K562 (cell line): ENCODE measurements around the gene CSF1R. TPM values are rescaled to one million over a fixed set of nuclear protein-coding genes. Genes with fewer than 3 reads are reported as not detected.

Experiments
- ATAC-seq: fragments of 200-7000 bp; cut with Tn5 transposase; 3 replicates; pipeline ENCODE4 v1.9.1; 2020; ENCODE audit warnings: moderate library complexity
- BruUV-seq: library from RNA; stranded (reverse); fragments of 400-500 nt; replicated peaks from 2 replicates; lab custom pipeline; 2021; lab: Mats Ljungman, UMichigan
- CTCF ChIA-PET: fragments of 300-600 bp; formaldehyde crosslinking; extraction: SDS; loops from one replicate; lab custom pipeline; 2021; ENCODE audit warnings: low intra/inter-chr PET ratio; lab: Yijun Ruan, JAX
- POLR2A ChIA-PET: fragments of 300-600, 350-650 bp; sonication (Branson Sonifier 250); formaldehyde crosslinking; extraction: SDS; loops from one replicate; lab custom pipeline; 2021; ENCODE audit warnings: antibody characterized with exemption, inconsistent platforms; lab: Yijun Ruan, JAX
- DNase-seq, 4 experiments: peaks; one replicate each; pipeline versions ENCODE4 v3.0.0 to v3.0.0-alpha.2; 2011 to 2018; ENCODE audit warnings: low spot score in 3 of 4, mixed read lengths in 3 of 4; ENCODE audit errors: extremely low read depth in 1 of 4
- FAIRE-seq: peaks from 2 replicates; lab custom pipeline; 2011; peaks lifted over from hg19 to GRCh38; lab: Jason Lieb, UNC
- H2AFZ ChIP-seq: 2 replicates; pipeline ENCODE4 v1.6.0; 2011; ENCODE audit warnings: low read depth, low read length, control low read depth, inconsistent platforms
- H3K27ac ChIP-seq: fragments of 200-600 bp; 3 replicates; pipeline ENCODE4 v1.8.0; 2011; ENCODE audit warnings: low read depth, mild to moderate bottlenecking, control low read depth, inconsistent platforms, low read length, moderate library complexity, mixed read lengths; ENCODE audit errors: extremely low read depth
- H3K27me3 ChIP-seq, 2 experiments: fragments of 300-600 bp in 1 of 2; 2 replicates in 1 of 2; 3 replicates in 1 of 2; pipeline versions ENCODE4 v1.6.0 to v1.8.0; 2011; ENCODE audit warnings: inconsistent platforms in 2 of 2, low read length in 2 of 2, mild to moderate bottlenecking in 1 of 2, mixed read lengths in 1 of 2, moderate library complexity in 1 of 2; ENCODE audit not compliant: control insufficient read depth in 2 of 2, insufficient read depth in 2 of 2
- H3K36me3 ChIP-seq: fragments of 300-600 bp; 3 replicates; pipeline ENCODE4 v1.8.0; 2011; ENCODE audit warnings: mild to moderate bottlenecking, low read length, inconsistent platforms; ENCODE audit not compliant: control insufficient read depth, insufficient read depth
- H3K4me1 ChIP-seq, 2 experiments: fragments of 200-600 bp in 1 of 2; replicated peaks in 1 of 2; 2 replicates in 1 of 2; 3 replicates in 1 of 2; pipeline versions ENCODE4 v1.5.1 to v1.8.0; 2011; ENCODE audit warnings: inconsistent platforms in 2 of 2, low read length in 2 of 2, mild to moderate bottlenecking in 1 of 2, mixed read lengths in 1 of 2, moderate library complexity in 1 of 2; ENCODE audit not compliant: control insufficient read depth in 2 of 2, insufficient read depth in 2 of 2
- H3K4me2 ChIP-seq: 2 replicates; pipeline ENCODE4 v1.6.1; 2011; ENCODE audit warnings: low read length, control low read depth, inconsistent platforms, mixed read lengths; ENCODE audit not compliant: insufficient read depth
- H3K4me3 ChIP-seq: fragments of 200-600 bp; sonication (generic), shearing (Covaris generic); 2 replicates; pipeline ENCODE4 v1.5.1; 2016; ENCODE audit warnings: control low read depth, inconsistent platforms
- H3K79me2 ChIP-seq: fragments of 200-600 bp; 3 replicates; pipeline ENCODE4 v1.8.0; 2011; ENCODE audit warnings: low read length, inconsistent platforms; ENCODE audit not compliant: control insufficient read depth, insufficient read depth
- H3K9ac ChIP-seq, 2 experiments: 2 replicates each; pipeline versions ENCODE4 v1.6.0 to v1.6.1; 2011; ENCODE audit warnings: low read depth in 2 of 2, low read length in 2 of 2, control low read depth in 1 of 2, inconsistent platforms in 1 of 2, mild to moderate bottlenecking in 1 of 2, mixed read lengths in 1 of 2; ENCODE audit not compliant: insufficient read depth in 1 of 2
- H3K9me1 ChIP-seq: one replicate; pipeline ENCODE4 v1.6.0; 2011; ENCODE audit warnings: inconsistent platforms, mild to moderate bottlenecking, low read length, moderate library complexity; ENCODE audit not compliant: control insufficient read depth, insufficient read depth
- H3K9me3 ChIP-seq: replicated peaks from 2 replicates; pipeline ENCODE4 v1.5.1; 2011; ENCODE audit warnings: low read depth, low read length, inconsistent platforms; ENCODE audit not compliant: control insufficient read depth, insufficient read depth
- H4K20me1 ChIP-seq: replicated peaks from 2 replicates; pipeline ENCODE4 v1.6.1; 2011; ENCODE audit warnings: low read length, inconsistent platforms, mixed read lengths; ENCODE audit not compliant: control insufficient read depth, insufficient read depth
- SAFB ChIP-seq: fragments of 200-400 bp; formaldehyde crosslinking; IDR thresholded peaks from 2 replicates; pipeline ENCODE4 v1.6.1; 2017; ENCODE audit warnings: low read depth, low read length, borderline replicate concordance
- SIN3A ChIP-seq, 2 experiments: fragments of 150-350 bp in 1 of 2; IDR thresholded peaks; 2 replicates each; pipeline ENCODE4 v1.6.1; 2011 to 2016; ENCODE audit warnings: borderline replicate concordance in 2 of 2, low read depth in 2 of 2, low read length in 2 of 2, mild to moderate bottlenecking in 2 of 2, moderate library complexity in 2 of 2; ENCODE audit not compliant: control insufficient read depth in 1 of 2
- WGBS: fragments of 100-300 bp; shearing (Covaris generic); methylation state at CpG from one replicate; pipeline ENCODE4 v1.1.6; 2016; ENCODE audit warnings: low coverage, mixed read lengths; ENCODE audit not compliant: insufficient coverage; ENCODE audit errors: missing lambda C conversion rate; 5-methylcytosine and 5-hydroxymethylcytosine counted together
- in situ Hi-C: fragments of 300-500 bp; cut with MboI; formaldehyde crosslinking; loops from 4 replicates; pipeline ENCODE4 v1.15.0; 2018; ENCODE audit warnings: inconsistent platforms, mixed read lengths
- intact Hi-C: fragments of 100-400 bp; cut with micrococcal nuclease; formaldehyde crosslinking; loops from 2 replicates; pipeline ENCODE4 v1.14.2; 2022
- polyA plus RNA-seq, 8 experiments: library from polyadenylated mRNA; depleted of rRNA in 4 of 8; stranded (reverse) in 5 of 8; unstranded in 3 of 8; fragments of >200 nt; fragmentation: Nextera tagmentation in 2 of 8; fragmentation: Illumina TruSeq in 1 of 8; extraction: Ambion mirVana in 2 of 8; extraction: Trizol in 1 of 8; gene quantifications; 2 replicates each; pipeline versions ENCODE4 v1.2.1 to v1.2.3, GENCODE V29; 2011 to 2014; ENCODE audit warnings: inconsistent platforms in 1 of 8, missing spikeins in 1 of 8
- total RNA-seq, 7 experiments: library from RNA; depleted of rRNA in 6 of 7; stranded (reverse); fragments of >200 nt in 6 of 7; fragmentation: Illumina TruSeq in 2 of 7; extraction: Trizol in 2 of 7; gene quantifications; 2 replicates each; pipeline versions ENCODE4 v1.2.1 to v1.2.3, GENCODE V29; 2011 to 2021; ENCODE audit warnings: low replicate concordance in 1 of 7
- TF ChIP-seq, protein P1 (sequence below): sonication (generic); formaldehyde crosslinking; IDR thresholded peaks from 2 replicates; pipeline ENCODE4 v1.8.0; 2023; ENCODE audit warnings: missing genetic modification reagents, mild to moderate bottlenecking, borderline replicate concordance
- TF ChIP-seq, protein P2 (sequence below): fragments of 450-650 bp; IDR thresholded peaks from one replicate; pipeline ENCODE4 v1.6.1; 2018; ENCODE audit warnings: mild to moderate bottlenecking, moderate library complexity; ENCODE audit not compliant: partially characterized antibody
- TF ChIP-seq, protein P3 (sequence below): fragments of 450-650 bp; IDR thresholded peaks from 2 replicates; pipeline ENCODE4 v1.6.1; 2018; ENCODE audit warnings: mild to moderate bottlenecking, low read depth; ENCODE audit not compliant: partially characterized antibody
- TF ChIP-seq, protein P4 (sequence below): fragments of 250-450 bp; sonication (Bioruptor Pico); IDR thresholded peaks from 2 replicates; pipeline ENCODE4 v1.4.0; 2020; ENCODE audit warnings: mild to moderate bottlenecking

CSF1R gene
- total and polyA plus RNA-seq, 9 of the 15 experiments (the other 6 are each of a cell fraction or from before 2014, with no cell fraction given): 0.03 to 0.64 (median 0.20) TPM; not detected in 6

DNA sequence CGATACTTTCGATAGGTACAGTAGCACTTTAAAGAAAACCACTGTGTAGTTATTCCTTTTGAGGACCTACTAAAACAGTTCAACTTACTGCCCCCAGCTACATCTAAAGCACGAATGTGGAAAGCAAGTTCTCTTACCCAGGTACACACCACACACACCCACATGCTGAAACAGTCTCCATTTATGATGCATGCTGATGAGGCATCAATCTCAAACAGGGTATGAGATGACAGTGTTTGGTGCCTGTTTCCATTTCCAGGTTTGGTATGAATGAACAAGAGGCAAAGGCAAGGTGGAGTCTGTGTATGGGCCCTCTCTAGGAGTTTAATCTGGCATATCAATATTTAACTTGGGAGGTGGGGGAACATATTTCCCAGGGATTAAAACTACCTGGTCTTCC is 71.9 kb downstream of the CSF1R start:
- no peak overlapping the region for H3K4me2 ChIP-seq
- intact Hi-C loops (no loop called here), in situ Hi-C loops (no loop called here)
- H3K36me3 ChIP-seq: peaks cover 99% of the 10 kb centered on the region
- H3K79me2 ChIP-seq: 0 out of 3 replicates have a peak, but pooled peaks cover 6% of the 10 kb centered on the region
- no TSS peak for BruUV-seq
- no peaks in the 10 kb centered on the region for H3K27me3 ChIP-seq
- ChIA-PET CTCF (no interaction called here), POLR2A (interaction anchor here (0.5 to 0.7 kb wide), 2 partner anchors 17 to 194 kb away, joined by 3 read pairs; no protein-coding TSS in a partner anchor)
- H3K27ac ChIP-seq: no peak overlapping the region
- no peak for FAIRE-seq
- H2AFZ ChIP-seq: no peak overlapping the region
- peaks cover 2 to 12% of the 10 kb centered on the region in 2 experiments; a peak in 2 of 5 replicates for H3K4me1 ChIP-seq
- peaks cover 10% of the 10 kb centered on the region; the same call in 1 of the 2 replicates for H4K20me1 ChIP-seq
- no peak for DNase-seq
- no peak overlapping the region for H3K9ac ChIP-seq
- H3K9me1 ChIP-seq: no peaks in the 10 kb centered on the region
- TF ChIP-seq SAFB (no peak), SIN3A (IDR thresholded peaks at IDR 0.05; ENCODE audit: borderline replicate concordance in 2 of 2, control insufficient read depth in 1 of 2, low read depth in 2 of 2, low read length in 2 of 2) (no peak)
- TF ChIP-seq, protein P1, sequence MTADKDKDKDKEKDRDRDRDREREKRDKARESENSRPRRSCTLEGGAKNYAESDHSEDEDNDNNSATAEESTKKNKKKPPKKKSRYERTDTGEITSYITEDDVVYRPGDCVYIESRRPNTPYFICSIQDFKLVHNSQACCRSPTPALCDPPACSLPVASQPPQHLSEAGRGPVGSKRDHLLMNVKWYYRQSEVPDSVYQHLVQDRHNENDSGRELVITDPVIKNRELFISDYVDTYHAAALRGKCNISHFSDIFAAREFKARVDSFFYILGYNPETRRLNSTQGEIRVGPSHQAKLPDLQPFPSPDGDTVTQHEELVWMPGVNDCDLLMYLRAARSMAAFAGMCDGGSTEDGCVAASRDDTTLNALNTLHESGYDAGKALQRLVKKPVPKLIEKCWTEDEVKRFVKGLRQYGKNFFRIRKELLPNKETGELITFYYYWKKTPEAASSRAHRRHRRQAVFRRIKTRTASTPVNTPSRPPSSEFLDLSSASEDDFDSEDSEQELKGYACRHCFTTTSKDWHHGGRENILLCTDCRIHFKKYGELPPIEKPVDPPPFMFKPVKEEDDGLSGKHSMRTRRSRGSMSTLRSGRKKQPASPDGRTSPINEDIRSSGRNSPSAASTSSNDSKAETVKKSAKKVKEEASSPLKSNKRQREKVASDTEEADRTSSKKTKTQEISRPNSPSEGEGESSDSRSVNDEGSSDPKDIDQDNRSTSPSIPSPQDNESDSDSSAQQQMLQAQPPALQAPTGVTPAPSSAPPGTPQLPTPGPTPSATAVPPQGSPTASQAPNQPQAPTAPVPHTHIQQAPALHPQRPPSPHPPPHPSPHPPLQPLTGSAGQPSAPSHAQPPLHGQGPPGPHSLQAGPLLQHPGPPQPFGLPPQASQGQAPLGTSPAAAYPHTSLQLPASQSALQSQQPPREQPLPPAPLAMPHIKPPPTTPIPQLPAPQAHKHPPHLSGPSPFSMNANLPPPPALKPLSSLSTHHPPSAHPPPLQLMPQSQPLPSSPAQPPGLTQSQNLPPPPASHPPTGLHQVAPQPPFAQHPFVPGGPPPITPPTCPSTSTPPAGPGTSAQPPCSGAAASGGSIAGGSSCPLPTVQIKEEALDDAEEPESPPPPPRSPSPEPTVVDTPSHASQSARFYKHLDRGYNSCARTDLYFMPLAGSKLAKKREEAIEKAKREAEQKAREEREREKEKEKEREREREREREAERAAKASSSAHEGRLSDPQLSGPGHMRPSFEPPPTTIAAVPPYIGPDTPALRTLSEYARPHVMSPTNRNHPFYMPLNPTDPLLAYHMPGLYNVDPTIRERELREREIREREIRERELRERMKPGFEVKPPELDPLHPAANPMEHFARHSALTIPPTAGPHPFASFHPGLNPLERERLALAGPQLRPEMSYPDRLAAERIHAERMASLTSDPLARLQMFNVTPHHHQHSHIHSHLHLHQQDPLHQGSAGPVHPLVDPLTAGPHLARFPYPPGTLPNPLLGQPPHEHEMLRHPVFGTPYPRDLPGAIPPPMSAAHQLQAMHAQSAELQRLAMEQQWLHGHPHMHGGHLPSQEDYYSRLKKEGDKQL (CRISPR knock-in tag): no peak
- TF ChIP-seq, protein P2, sequence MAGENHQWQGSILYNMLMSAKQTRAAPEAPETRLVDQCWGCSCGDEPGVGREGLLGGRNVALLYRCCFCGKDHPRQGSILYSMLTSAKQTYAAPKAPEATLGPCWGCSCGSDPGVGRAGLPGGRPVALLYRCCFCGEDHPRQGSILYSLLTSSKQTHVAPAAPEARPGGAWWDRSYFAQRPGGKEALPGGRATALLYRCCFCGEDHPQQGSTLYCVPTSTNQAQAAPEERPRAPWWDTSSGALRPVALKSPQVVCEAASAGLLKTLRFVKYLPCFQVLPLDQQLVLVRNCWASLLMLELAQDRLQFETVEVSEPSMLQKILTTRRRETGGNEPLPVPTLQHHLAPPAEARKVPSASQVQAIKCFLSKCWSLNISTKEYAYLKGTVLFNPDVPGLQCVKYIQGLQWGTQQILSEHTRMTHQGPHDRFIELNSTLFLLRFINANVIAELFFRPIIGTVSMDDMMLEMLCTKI: no peak
- TF ChIP-seq, protein P3, sequence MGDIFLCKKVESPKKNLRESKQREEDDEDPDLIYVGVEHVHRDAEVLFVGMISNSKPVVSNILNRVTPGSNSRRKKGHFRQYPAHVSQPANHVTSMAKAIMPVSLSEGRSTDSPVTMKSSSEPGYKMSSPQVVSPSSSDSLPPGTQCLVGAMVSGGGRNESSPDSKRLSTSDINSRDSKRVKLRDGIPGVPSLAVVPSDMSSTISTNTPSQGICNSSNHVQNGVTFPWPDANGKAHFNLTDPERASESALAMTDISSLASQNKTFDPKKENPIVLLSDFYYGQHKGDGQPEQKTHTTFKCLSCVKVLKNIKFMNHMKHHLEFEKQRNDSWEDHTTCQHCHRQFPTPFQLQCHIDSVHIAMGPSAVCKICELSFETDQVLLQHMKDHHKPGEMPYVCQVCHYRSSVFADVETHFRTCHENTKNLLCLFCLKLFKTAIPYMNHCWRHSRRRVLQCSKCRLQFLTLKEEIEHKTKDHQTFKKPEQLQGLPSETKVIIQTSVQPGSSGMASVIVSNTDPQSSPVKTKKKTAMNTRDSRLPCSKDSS: no peak
- TF ChIP-seq, protein P4, sequence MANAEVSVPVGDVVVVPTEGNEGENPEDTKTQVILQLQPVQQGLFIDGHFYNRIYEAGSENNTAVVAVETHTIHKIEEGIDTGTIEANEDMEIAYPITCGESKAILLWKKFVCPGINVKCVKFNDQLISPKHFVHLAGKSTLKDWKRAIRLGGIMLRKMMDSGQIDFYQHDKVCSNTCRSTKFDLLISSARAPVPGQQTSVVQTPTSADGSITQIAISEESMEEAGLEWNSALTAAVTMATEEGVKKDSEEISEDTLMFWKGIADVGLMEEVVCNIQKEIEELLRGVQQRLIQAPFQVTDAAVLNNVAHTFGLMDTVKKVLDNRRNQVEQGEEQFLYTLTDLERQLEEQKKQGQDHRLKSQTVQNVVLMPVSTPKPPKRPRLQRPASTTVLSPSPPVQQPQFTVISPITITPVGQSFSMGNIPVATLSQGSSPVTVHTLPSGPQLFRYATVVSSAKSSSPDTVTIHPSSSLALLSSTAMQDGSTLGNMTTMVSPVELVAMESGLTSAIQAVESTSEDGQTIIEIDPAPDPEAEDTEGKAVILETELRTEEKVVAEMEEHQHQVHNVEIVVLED (CRISPR knock-in tag): no peak
- no peaks in the 10 kb centered on the region; the same call in 1 of the 2 replicates for H3K9me3 ChIP-seq
- ATAC-seq: no peak
- H3K4me3 ChIP-seq: no peak overlapping the region
- 83% methylated on average over 3 of the region's 3 CpGs for WGBS
